Measurements from ENCODE around the gene SNRNP27. TPM values are rescaled to one million over a fixed set of nuclear protein-coding genes. Genes with fewer than 3 reads are reported as not detected.

The SNRNP27 gene, protein sequence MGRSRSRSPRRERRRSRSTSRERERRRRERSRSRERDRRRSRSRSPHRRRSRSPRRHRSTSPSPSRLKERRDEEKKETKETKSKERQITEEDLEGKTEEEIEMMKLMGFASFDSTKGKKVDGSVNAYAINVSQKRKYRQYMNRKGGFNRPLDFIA
- 27.9 and 31.3 TPM in 2 replicates for total RNA-seq

GRCh38 chr2:69893684-69894551, at the start of gene SNRNP27:
Gene SNRNP27, plus strand, starts transcription at chr2:69893956. Its CDS starts 29 bp downstream, at chr2:69893985.

GRCh38 chr2:69914950-69915945, 21.5 kb downstream of the SNRNP27 start, which contains the start of gene MXD1:
Gene MXD1, plus strand, starts transcription at chr2:69915109. Its CDS starts 222 bp downstream, at chr2:69915331.

Other genes with a start within 250 kb of the SNRNP27 start
- 31.1 and 59.3 TPM in 2 replicates for gene ANXA4, start 151.8 kb upstream of the SNRNP27 start, total RNA-seq
- 4.6 and 9.4 TPM in 2 replicates for gene GMCL1, start 64.3 kb upstream of the SNRNP27 start, total RNA-seq
- gene MXD1, start 21.2 kb downstream of the SNRNP27 start, total RNA-seq, result 16.8 and 19.8 TPM in 2 replicates
- gene ASPRV1, start 67.7 kb downstream of the SNRNP27 start, total RNA-seq, result under 0.01 TPM in 1 of 2 replicates, not detected in the other
- 26.0 and 42.6 TPM in 2 replicates for gene PCBP1, start 193.5 kb downstream of the SNRNP27 start, total RNA-seq